ENCODE data around the gene WNT2B.

GRCh38 chr1:112529301-112529700, 20.5 kb downstream of the WNT2B start:
- no peak for TF ChIP-seq GATA2 (IDR thresholded peaks at IDR 0.05; ENCODE audit: low read depth, low read length)
- TF ChIP-seq GATA3 (IDR thresholded peaks at IDR 0.05; ENCODE audit: low read depth, low read length) = no peak

All from SH-SY5Y (cell line).